ENCODE results near the gene GIN1.

GRCh38 chr5:103060424-103060954, 59.4 kb downstream of the GIN1 start:
- TF ChIP-seq CTCF (conservative IDR thresholded peaks at IDR 0.05; ENCODE audit: low read depth in 2 of 2) (no peak), EZH2phosphoT487 (IDR thresholded peaks at IDR 0.05; ENCODE audit: unreplicated experiment) (no peak), STAT1 (IDR thresholded peaks at IDR 0.05; ENCODE audit: unreplicated experiment) (no peak), POLR2AphosphoS5 (IDR thresholded peaks at IDR 0.05; ENCODE audit: low read depth) (no peak), EZH2 (IDR thresholded peaks at IDR 0.05; ENCODE audit: low read depth, unreplicated experiment) (no peak), JUNB (IDR thresholded peaks at IDR 0.05; ENCODE audit: unreplicated experiment) (no peak), CREB1 (CRISPR knock-in tag; IDR thresholded peaks at IDR 0.05; ENCODE audit: low read depth) (no peak), ETS1 (IDR thresholded peaks at IDR 0.05) (no peak)
